22Rv1 (cell line): ENCODE results near the gene FBXL13.
"Not testable (repeated sequence)": the region's sequence is repeated elsewhere in the genome, so short reads cannot be mapped to it uniquely, and the experiment has no call there.

ENCODE experiments used
- H3K27ac ChIP-seq: fragments of 450-650 bp; 2 replicates; pipeline ENCODE4 v1.5.1; 2017
- CTCF ChIP-seq: fragments of 450-650 bp; IDR thresholded peaks from 2 replicates; pipeline ENCODE4 v1.5.1; 2017; ENCODE audit warnings: mild to moderate bottlenecking
- ZFX ChIP-seq: fragments of 450-650 bp; IDR thresholded peaks from 2 replicates; pipeline ENCODE4 v1.6.1; 2017; ENCODE audit warnings: antibody characterized with exemption, borderline replicate concordance

The FBXL13 gene

DNA sequence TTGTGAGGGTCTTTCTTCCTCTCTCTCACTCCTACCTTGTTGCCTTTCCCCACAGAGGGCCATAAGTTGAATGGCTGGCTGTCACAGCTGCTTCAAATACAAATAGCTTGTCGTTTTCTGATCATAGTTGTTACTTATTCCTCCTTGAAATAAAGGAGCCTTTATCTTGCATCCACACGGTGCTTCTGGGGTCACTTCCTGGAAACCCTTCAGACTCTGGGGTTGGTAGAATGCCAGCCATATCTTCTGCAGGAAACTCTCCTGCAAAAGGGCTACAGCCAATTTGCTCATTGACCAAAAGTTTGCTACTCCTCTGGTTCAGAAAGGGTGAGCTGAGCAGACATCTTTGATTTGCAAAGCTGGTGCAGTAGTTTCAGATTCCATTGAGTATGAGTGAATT lies 255.4 kb downstream of the FBXL13 start:
- TF ChIP-seq ZFX = no peak
- no peak for TF ChIP-seq CTCF
- no peak overlapping the region for H3K27ac ChIP-seq

DNA sequence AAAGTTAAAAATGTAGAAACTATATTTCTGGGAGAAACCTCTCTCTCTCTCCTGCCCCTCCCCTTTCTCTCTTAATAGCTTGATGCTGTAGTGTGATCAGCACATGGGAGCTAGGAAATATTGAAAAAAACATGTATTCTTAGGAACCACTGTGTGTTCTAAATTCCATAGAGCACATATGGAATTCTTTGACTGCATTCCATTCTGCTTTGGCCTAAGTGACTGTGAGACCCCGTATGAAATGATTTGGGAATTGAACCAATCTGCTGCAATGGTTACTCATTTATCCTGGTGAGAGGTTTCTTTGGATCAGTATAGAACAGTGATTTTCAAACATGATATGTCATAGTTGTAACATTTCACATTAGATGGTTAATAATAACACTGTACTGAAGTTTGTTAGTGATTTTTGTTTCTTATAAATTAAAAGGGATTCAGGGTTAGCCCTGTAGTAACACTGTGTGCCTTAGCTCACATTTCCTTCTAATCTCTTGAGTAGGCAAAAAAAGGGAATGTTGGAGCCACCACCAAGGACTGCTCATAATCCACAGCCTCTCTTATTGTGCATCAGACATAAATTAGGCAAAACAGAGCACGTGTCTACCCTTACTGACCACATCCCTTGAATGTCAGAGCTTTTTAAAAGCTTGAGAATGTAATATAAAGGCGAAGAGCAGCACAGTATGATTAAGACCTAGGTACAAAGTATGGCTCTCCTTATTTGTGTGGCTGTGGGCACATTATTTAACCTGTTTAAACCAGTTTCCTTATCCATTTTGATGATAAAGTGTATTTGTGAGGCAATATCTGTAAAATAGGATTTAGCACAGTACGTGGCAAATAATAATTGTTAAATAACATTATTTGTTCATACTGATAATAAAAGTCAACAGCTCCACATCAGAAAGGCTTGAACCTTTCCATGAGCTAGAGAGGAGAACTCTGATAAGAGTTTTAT lies 256.7 kb downstream of the FBXL13 start:
- TF ChIP-seq CTCF = no peak
- no peak for TF ChIP-seq ZFX
- no peak overlapping the region for H3K27ac ChIP-seq

- no peak for TF ChIP-seq ZFX
- H3K27ac ChIP-seq = no peak overlapping the region
These were observed 260.5 kb downstream of the FBXL13 start for GRCh38 chr7:102814025-102814471.

GRCh38 chr7:102813191-102814024 lies 261.2 kb downstream of the FBXL13 start:
- TF ChIP-seq CTCF (no peak), ZFX (no peak)
- H3K27ac ChIP-seq = no peak overlapping the region

DNA sequence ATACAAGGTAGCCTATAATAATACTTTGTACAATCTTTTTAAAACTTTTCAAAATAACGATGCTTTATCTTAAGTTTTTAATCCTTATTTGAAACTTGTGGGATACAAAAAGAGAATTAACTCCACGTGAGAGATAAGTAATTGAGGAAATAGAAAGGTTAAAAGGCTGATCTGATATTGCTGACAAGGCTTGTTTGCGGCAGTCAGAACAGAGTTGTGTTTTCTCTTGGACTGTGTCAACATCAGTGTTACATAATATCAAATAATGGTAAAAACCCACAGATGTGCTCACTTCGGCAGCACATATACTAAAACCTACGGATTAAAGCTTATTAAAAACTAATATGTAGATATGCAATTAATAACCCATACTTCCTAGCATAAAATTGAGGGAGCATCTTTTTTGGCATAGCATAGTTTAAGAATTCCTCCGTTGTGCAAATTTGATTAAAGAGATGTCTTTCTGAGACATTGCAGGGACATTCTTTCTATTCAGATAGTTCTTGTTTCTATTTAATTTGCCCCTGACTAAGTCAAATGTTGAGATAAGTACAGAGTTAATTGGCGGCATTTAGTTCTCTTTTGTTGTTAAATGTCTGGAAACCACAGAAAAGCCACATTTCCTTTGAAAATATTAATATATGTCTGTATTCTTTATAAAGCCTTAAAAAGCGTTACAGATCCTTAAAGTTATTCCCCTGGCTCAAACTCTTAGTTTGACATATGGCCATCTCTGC lies 262.5 kb downstream of the FBXL13 start:
- H3K27ac ChIP-seq = no peak overlapping the region

GRCh38 chr7:102810916-102811315 lies 263.7 kb downstream of the FBXL13 start:
- no peak overlapping the region for H3K27ac ChIP-seq
- TF ChIP-seq CTCF = no peak
- TF ChIP-seq ZFX = no peak

More for the DNA sequence above, 262.5 kb downstream of the FBXL13 start:
- TF ChIP-seq ZFX = no peak

DNA sequence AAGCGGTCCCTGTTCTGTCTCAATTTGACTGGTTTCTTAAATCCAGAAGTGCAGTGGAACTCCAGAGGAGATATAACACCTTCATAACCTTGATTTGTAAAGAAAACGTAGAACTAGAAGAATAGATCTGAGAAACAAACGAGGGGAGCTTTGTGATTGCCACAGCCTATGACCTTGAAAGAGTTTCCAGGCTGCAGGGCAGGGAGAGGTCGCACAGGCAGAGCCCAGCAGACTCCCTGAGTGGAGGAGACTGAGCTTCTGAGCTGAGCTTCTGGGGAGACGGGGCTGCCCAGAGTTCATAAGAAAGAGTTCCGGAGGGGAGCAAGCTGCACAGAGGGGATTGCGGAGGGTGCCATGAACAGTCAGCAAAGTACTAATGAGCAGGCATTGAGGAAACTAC lies 268.0 kb downstream of the FBXL13 start:
- TF ChIP-seq ZFX (no peak), CTCF (no peak)
- H3K27ac ChIP-seq = no peak overlapping the region

GRCh38 chr7:102795987-102796595 lies 278.5 kb downstream of the FBXL13 start:
- not testable (repeated sequence) for H3K27ac ChIP-seq

- not testable (repeated sequence) for H3K27ac ChIP-seq
These were observed 280.0 kb downstream of the FBXL13 start for GRCh38 chr7:102794567-102794966.

- H3K27ac ChIP-seq = not testable (repeated sequence)
These were observed 282.8 kb downstream of the FBXL13 start for GRCh38 chr7:102791831-102792230.

DNA sequence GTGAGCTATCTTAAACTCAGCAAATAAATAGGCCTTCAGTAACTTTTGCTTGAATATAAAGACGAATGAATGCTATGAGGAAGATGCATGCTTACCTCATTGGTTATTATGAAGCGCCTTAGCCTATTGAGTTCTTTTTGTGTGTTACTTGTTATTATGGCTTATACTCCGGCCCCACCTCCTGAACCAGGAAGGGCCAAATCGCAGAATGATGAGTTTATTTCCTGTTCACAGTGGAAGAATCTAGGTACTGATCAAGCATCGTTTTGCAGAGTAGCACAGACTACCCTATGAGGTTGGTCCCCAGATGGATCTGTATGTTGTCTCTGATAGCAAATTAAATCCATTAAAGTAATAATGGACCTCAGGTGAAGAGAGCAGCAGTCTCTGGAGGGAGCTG lies 283.2 kb downstream of the FBXL13 start:
- not testable (repeated sequence) for H3K27ac ChIP-seq

DNA sequence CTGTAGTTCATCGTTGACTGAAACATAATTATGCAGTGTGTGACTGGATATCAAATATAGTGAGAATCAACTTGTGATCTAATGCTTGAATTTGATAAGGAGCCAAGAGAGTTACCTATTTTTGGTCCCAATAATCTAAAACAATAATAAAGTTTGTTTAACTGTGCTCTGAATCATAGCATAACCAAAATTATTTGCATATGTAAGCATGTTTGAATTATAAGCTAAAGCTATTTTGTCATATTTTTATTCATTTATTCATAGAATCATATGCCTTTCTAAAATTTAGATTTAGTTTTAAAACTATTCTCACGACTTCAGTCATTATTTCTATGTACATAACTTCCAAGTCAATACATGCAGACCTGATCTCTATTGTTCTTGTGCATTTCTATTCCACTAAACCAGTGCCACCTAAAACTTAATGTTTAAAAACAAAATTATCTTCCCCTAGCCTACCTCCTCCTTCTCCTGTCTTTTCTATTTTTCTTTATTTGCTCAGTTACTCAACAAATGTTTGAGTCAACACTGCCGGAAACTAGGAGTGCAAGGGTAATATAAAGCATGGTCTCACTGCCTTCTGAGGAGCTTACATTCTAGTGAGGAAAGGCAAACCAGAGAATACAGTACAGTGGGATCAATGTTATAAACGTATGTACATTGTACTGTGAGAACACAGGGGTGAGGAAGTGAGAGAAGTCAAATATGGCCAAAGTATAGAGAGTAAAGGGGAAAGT lies 284.1 kb downstream of the FBXL13 start:
- not testable (repeated sequence) for H3K27ac ChIP-seq
